Dedifferentiated amniotic fluid mesenchymal stem cell (primary cell): Measurements from ENCODE around the gene BMF.
"Not testable (repeated sequence)": the region's sequence is repeated elsewhere in the genome, so short reads cannot be mapped to it uniquely, and the experiment has no call there.

Experiments
- DNase-seq: peaks from one replicate; pipeline ENCODE4 v3.0.0-alpha.2; 2016; ENCODE audit errors: extremely low spot score

The BMF gene

DNA sequence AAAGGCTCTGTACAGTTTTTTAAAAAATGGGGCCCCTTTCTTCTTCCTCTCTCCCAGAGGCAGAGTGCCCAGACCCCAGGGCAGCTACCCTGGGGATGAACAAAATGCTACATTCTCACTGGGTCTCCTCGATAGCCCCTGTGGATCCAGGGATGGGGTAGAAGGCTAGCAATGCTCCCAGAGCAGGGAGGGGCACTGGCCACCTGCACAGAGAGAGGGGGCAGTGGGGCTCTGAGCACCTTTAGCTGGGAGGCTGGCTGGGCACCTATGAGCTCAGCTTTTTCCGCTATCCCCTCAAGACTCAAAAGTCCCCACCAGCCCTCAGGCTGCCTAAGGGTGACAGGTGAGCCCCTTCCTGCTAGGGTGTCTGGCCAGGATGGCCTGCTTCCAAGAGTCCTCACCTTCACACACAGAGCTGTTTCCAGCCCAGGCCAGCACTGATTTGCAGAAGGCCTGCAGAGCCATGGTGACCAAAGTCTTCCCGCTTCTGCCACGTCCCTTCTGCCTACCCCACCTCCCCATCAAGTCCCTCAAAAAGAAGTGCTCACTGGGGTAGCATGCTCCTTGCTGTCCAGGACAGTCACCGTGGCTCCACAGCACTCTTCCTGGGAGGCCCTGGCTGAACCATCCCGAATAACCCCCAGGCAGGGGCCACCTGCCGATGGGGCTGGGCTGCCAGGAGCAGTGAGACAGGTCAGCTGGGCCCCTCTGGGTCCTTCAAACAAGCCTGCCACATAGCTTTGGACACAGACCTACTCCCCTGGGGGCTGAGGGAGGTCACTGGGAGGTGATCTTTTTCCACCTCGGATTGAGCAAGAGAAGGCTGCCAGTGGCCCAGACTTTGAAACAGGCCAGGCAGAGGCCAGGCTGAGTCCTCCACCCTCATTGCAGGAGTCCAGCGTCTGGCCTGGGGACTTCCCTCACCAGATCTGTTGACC, 20.4 kb downstream of the BMF start:
- no peak for DNase-seq

- no peak for DNase-seq
Observed at GRCh38 chr15:40087068-40087810, 21.4 kb downstream of the BMF start.

- no peak for DNase-seq
Observed at GRCh38 chr15:40085266-40085665, 23.4 kb downstream of the BMF start.

- no peak for DNase-seq
Observed at GRCh38 chr15:40084650-40085049, 24.0 kb downstream of the BMF start.

DNA sequence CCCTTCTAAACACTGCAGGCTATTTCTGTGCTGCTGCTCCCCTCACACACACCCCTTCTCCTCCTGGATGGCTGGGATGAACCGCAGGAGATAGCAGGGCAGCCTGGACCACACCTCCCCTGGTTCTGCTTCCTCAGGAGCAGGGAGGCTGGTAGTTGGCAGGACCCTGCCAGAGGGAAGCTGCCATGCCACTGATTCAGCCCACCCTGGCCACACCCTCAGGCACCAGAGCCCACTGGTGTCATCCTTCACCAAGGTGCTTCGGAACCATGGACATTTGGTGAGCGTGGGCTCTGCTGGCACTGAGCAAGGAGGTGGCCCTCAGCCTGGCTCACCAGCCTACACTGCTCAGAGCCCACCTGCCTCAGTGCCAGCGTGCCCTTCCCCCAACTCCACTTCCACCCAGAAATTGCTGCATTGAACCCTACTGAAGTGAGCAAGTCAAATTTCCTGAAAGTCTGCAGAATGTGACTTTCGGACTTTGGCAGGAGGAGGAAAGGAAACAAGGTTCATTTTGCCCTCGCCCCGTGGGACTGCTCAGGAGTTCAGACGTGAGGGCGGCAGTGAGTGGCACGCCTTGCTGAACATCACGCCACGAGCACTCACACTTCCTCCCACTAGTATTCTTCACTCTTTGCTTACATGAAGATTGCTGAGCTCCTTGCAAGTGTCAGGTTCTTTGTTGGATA, 26.3 kb downstream of the BMF start:
- DNase-seq, result no peak

DNA sequence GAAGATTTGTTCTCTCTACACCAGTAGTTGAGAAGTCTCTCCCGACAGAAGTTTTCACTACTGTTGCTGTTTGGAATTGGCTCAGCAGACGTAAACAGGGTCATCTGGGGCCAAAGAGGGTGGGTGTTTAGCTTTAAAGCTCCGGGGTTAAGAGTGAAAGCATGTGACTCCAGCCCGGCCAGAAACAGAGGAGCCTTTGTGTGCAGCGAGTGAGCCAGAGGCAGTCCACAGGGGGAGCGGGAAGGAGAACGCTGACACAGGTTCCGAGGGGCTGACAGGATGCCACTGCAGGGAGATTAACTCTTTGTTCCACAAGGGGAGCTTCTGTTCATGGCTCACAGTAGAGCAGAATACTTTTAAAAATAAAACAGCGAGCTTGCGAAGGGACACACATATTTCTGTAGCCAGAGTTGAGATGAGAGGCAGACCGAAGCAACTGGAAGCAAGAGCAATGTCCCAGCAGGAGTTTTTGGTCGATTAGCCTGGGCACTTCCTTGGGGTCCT, 26.9 kb downstream of the BMF start:
- peak; percentile 47 for DNase-seq

DNA sequence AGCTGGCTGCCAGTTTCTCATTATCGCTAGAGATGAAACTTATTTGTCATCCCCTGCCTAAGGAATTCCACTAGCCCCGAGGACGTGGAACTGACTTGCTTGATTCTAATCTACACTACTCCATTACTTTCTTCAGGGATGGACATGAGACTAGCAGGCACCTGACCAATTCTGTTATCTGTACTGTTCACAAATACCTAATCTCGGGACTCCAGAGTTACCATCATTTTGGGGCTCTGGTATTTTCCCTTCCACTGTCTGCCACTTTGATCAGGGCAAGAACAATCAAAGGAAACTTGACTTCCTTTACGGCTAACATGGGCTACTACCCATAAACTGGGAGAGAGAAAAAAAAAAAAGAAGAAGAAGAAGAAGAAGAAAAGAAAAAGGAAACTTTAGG, 27.8 kb downstream of the BMF start:
- DNase-seq, result no peak

- DNase-seq, result no peak
Observed at GRCh38 chr15:40080104-40080503, 28.6 kb downstream of the BMF start.

DNA sequence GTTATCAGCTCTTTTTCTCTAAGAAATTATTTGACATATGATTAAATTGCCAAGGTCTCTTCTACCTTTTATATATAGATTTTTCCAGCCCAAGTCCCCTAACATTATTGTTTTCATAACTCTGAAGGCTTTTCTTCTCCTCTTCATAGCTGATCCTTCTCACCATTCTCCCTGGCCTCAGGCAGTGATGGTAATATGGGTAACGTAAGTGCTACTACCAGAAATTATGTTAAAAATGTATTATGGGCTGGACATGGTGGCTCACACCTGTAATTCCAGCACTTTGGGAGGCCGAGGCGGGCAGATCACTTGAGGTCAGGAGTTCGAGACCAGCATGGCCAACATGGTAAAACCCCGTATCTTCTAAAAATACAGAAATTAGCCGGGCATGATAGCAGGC, 29.2 kb downstream of the BMF start:
- DNase-seq, result no peak

DNA sequence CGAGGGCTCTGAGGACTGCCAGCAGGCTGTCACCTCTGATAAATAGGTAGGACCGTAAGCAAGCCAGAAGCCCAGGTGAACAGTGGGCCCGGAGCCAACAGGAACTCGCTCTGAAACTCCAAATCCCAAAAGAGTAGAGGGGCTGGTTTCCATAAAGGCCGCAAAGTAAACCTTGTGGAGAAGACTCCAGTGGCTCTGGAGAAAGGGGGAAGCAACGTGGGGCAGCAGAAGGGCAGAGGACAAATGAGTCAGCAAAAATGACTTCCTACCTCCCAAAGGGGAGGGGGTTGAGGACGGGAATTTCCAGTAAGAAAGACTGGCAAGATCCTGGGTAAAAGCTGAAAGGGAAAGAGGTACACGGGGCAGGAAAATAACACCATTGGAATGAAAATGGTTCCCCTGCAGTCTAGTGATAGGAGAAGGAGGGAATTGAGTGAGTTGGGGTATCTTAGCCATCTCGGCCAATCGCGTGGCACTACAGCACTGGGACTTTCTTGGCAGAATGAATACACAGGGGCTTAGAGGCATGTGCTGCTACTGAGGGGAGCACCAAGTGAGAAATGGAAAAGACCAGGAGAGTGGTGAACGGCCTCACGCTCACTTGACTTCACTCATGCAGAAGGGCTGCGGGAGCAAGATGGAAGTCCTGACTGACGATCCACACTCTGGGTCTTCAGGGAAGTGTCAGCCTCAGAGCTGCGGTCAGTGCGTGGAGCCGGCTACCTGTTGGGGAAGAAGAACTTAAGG, 33.2 kb downstream of the BMF start:
- no peak for DNase-seq

GRCh38 chr15:40074656-40075055, 34.0 kb downstream of the BMF start:
- DNase-seq, result not testable (repeated sequence)

DNA sequence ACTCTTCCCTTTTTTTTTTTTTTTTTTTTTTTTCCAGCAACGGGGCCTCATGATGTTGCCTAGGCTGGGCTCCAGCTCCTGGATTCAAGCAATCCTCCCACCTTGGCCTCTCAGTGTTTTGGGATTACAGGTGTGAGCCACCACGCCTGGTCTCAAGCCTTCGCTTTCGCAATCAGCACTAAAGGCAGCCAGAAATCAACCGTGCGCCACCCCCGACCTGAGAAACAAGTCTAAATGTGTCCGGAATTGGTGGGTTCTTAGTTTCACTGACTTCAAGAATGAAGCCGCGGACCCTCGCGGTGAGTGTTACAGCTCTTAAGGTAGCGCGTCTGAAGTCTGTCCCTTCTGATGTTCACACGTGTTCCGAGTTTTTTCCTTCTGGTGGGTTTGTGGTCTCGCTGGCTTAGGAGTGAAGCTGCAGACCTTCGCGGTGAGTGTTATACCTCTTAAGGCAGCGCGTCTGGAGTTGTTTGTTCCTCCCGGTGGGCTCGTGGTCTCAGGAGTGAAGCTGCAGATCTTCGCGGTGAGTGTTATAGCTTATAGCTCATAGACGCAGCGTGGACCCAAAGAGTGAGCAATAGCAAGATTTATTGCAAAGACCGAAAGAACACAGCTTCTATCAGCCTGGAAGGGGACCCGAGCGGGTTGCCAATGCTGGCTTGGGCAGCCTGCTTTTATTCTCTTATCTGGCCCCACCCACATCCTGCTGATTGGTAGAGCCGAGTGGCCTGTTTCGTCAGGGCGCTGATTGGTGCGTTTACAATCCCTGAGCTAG, 34.8 kb downstream of the BMF start:
- not testable (repeated sequence) for DNase-seq

DNA sequence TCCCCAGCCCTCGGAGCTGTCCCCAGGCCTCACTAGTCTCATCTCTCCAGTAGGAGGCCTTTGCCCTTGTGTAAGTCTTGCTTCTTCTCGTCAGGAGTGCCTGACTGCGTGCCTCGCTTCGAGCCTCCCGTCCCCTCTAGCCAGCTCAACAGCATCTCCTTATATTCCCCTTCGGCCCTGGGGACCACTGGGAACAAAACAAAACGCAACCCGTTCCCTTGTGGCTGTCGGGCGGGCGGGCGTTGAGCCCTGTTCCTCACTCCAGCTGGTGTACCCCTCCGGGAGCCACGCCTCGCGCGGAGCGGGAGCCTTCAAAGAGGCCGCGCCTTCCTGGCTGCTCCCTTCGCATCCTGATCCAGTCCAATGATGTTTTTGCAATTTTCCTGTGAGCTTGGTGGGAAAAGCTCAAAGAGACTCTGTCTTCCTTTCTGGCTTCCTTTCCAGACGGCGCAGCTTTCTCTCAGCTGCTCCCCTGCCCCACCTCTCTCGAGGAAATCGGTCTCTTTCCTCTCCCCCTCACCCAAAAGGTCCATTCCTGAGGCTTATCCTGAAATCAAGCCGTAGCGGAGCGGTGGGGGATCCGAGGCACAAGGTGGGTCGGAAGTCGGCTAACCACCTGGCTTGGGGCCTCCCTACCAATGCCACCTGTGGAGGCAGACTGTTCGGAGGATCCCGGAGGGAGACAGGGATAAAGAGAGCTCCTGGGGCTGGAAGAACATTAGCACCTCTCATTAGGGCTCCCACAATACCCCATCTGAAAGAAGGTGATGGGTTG, 36.3 kb downstream of the BMF start:
- DNase-seq, result no peak

- no peak for DNase-seq
Observed at GRCh38 chr15:40070608-40071218, 38.0 kb downstream of the BMF start.

GRCh38 chr15:40070166-40070557, 38.5 kb downstream of the BMF start:
- no peak for DNase-seq

DNA sequence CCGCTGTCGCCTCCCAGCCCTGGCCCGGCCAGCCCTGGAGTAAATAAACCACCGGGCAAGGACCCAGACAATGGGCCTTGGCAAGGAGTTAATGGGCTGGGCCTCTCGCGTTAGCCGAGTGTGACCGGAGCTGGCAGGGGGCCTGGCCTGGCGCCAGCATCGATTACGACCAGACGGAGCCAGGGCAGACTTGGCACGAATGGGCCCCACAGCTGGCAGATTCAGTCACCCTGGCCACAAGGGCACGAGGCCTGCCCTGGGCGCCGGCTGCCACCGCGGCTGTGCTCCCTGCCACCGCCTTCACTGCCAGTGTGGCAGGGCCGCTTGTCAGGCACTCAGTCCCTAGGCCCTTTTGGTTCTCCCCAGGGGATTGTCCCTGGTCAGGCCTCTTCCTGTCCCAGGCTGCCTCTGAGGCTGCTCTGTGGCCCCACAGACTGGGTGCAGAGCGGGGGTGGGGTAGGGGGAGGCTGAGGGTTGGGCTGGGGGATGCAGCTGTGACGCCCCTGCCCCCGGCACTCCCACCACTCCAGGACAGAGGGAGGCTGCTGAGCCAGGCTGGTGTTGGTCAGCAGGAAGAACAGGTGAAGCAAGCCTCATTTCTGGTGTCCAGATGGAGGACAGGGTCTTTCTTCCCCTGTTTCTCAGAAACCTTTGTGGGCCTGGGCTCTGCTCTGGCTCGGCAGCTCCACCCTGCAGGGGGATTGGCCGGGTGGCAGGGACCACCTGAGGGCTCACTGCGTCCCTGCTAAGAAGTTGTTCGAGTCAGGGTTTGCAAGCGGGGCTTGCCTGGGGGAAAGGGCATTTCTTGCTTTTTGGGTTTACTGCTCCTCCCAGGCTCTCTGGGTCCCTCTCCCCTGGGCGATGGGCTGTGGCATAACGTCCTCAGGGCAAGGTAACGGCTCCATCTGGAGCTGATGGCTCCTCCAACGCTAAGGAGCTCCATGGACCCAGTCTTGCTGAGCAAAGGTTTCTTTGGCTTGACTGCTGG, 39.2 kb downstream of the BMF start:
- peak; percentile 91 for DNase-seq

GRCh38 chr15:40067921-40068624, 40.6 kb downstream of the BMF start:
- no peak for DNase-seq

- DNase-seq, result no peak
Observed at GRCh38 chr15:40066589-40066988, 42.1 kb downstream of the BMF start.
